OCI-LY7 (cell line): ENCODE data around the gene TPCN1.

Experiments used
- EZH2phosphoT487 ChIP-seq: fragments of 200-600 bp; sonication (generic); IDR thresholded peaks from 2 replicates; pipeline ENCODE4 v1.6.1; 2018; ENCODE audit warnings: low read depth, borderline replicate concordance, mild to moderate bottlenecking, mixed run types, antibody characterized with exemption, low read length, moderate library complexity, mixed read lengths
- TF ChIP-seq, protein P1 (sequence below): fragments of 200-600 bp; sonication (generic); conservative IDR thresholded peaks from 2 replicates; pipeline ENCODE4 v1.5.1; 2014; ENCODE audit warnings: mild to moderate bottlenecking, antibody characterized with exemption, low read length, moderate library complexity, mixed read lengths

- TF ChIP-seq, protein P1, sequence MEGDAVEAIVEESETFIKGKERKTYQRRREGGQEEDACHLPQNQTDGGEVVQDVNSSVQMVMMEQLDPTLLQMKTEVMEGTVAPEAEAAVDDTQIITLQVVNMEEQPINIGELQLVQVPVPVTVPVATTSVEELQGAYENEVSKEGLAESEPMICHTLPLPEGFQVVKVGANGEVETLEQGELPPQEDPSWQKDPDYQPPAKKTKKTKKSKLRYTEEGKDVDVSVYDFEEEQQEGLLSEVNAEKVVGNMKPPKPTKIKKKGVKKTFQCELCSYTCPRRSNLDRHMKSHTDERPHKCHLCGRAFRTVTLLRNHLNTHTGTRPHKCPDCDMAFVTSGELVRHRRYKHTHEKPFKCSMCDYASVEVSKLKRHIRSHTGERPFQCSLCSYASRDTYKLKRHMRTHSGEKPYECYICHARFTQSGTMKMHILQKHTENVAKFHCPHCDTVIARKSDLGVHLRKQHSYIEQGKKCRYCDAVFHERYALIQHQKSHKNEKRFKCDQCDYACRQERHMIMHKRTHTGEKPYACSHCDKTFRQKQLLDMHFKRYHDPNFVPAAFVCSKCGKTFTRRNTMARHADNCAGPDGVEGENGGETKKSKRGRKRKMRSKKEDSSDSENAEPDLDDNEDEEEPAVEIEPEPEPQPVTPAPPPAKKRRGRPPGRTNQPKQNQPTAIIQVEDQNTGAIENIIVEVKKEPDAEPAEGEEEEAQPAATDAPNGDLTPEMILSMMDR, result no peak
- TF ChIP-seq EZH2phosphoT487, result no peak
Measured at GRCh38 chr12:113329791-113330417, 108.6 kb downstream of the TPCN1 start.
